Transverse colon (tissue), 4 donors: Measurements from ENCODE around the gene KBTBD7. TPM values are rescaled to one million over a fixed set of nuclear protein-coding genes. Genes with fewer than 3 reads are reported as not detected.

Experiments used
- DNase-seq: peaks from one replicate; pipeline ENCODE4 v3.0.0-alpha.2; 2019
- H3K27ac ChIP-seq, 4 donors: fragments of 200-600 bp; sonication (generic); 2 replicates each; pipeline ENCODE4 v1.5.1; 2016 to 2018; ENCODE audit warnings: inconsistent platforms in 4 of 4
- H3K27me3 ChIP-seq: fragments of 200-600 bp; sonication (generic); 2 replicates; pipeline ENCODE4 v1.5.1; 2017; ENCODE audit warnings: inconsistent platforms
- H3K36me3 ChIP-seq, 4 donors: fragments of 200-600 bp; sonication (generic); 2 replicates each; pipeline ENCODE4 v1.5.1; 2017 to 2019; ENCODE audit warnings: inconsistent platforms in 4 of 4
- H3K4me1 ChIP-seq, 4 donors: fragments of 200-600 bp; sonication (generic); 2 replicates each; pipeline ENCODE4 v1.5.1; 2017 to 2020; ENCODE audit warnings: inconsistent platforms in 4 of 4
- H3K4me3 ChIP-seq, 4 donors: fragments of 200-600 bp; sonication (generic); 1 replicate in 1 of 4; 2 replicates in 3 of 4; pipeline versions ENCODE4 v1.5.1 to v1.6.1; 2017 to 2019; ENCODE audit warnings: inconsistent platforms in 4 of 4
- H3K9me3 ChIP-seq, 2 donors: fragments of 200-600 bp; sonication (generic); 2 replicates each; pipeline ENCODE4 v1.5.1; 2017 to 2019; ENCODE audit warnings: inconsistent platforms in 2 of 2
- CTCF ChIP-seq, 5 experiments: fragments of 200-600 bp in 3 of 5; fragments of 450-650 bp in 2 of 5; sonication (generic) in 3 of 5; IDR thresholded peaks; 1 replicate in 2 of 5; 2 replicates in 3 of 5; pipeline ENCODE4 v1.5.1; 2016 to 2017; ENCODE audit warnings: antibody characterized with exemption in 5 of 5, inconsistent platforms in 3 of 5, mild to moderate bottlenecking in 2 of 5, moderate library complexity in 1 of 5
- EP300 ChIP-seq: sonication (generic); formaldehyde crosslinking; IDR thresholded peaks from one replicate; pipeline ENCODE4 v1.6.1; 2017; ENCODE audit warnings: antibody characterized with exemption, low read depth
- POLR2A ChIP-seq: fragments of 450-650 bp; IDR thresholded peaks from one replicate; pipeline ENCODE4 v1.6.1; 2016; ENCODE audit warnings: antibody characterized with exemption, mild to moderate bottlenecking, moderate library complexity
- POLR2AphosphoS5 ChIP-seq, 3 donors: sonication (generic); formaldehyde crosslinking; IDR thresholded peaks; one replicate each; pipeline ENCODE4 v1.6.1; 2016; ENCODE audit warnings: antibody characterized with exemption in 3 of 3
- WGBS, 2 donors: methylation state at CpG; one replicate each; pipeline ENCODE4 v1.1.5; 2018; ENCODE audit warnings: low coverage in 1 of 2; 5-methylcytosine and 5-hydroxymethylcytosine counted together
- in situ Hi-C, 4 donors: fragments of 200-750 bp; cut with MboI; loops; one replicate each; pipeline versions ENCODE4 v1.15.0 to v1.15.1; 2017; ENCODE audit warnings: low sequenced_read_pairs in 3 of 4, low pct_ligation_motif_present in 1 of 4, low pct_unique_long_range_greater_than_20kb in 1 of 4
- intact Hi-C: fragments of 100-400 bp; cut with DNase I; formaldehyde crosslinking; loops from one replicate; pipeline ENCODE4 v1.15.1; 2023; ENCODE audit warnings: low total_unique reads
- total RNA-seq, 4 donors: library from RNA; depleted of rRNA; stranded (reverse); fragments of >200 nt; gene quantifications; one replicate each; pipeline ENCODE4 v1.1.0, GENCODE V29; 2016

Gene KBTBD7
- total RNA-seq, 4 donors from 2014 or later, result 0.75 to 7.6 (median 4.2) TPM

DNA sequence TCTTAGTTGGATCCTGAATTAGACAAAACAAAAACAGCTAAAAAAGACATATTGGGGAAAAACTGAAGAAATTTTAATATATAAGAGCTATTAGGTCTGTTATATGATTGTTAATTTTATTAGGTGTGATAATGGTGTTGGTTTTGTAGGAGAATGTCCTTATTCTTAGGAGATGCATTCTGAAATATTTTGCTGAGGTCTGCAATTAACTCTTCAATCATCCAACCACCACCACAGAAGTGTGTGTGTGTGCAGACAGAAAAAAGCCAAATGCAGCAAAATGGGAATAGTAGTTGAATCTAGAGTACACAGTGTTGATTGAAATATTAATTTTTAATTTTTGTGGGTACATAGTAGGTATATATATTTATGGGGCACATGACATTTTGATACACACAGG, 12.1 kb upstream of the KBTBD7 start:
- DNase-seq, result no peak
- in situ Hi-C loops (no loop called here), intact Hi-C loops (no loop called here)
- Histone ChIP-seq H3K4me3 (no peak overlapping the region), H3K9me3 (peaks cover 0 to 7% of the 10 kb centered on the region in 2 donors), H3K4me1 (no peaks in the 10 kb centered on the region), H3K27me3 (no peaks in the 10 kb centered on the region), H3K27ac (no peak overlapping the region), H3K36me3 (no peaks in the 10 kb centered on the region)
- TF ChIP-seq EP300 (no peak), POLR2A (no peak), POLR2AphosphoS5 (IDR thresholded peaks at IDR 0.05) (no peak), CTCF (IDR thresholded peaks at IDR 0.05) (no peak)

DNA sequence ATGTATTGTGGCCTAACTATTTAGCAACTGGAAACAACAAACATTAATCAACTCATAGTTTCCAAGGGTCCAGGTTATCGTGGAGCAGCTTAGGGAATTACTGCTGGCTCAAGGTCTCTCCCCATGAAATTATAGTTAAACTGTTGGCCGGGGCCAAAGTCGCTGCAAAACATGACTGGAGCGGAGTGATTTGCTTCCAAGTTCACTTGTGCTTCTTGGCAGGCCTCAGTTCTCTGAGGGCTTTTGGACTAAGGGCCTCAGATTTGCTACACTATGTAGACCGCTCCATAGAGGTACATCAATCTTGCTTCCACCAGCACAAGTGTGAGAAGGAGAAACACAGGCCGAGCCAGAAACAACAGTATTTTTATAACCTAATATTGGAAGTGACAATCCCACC, 9.4 kb upstream of the KBTBD7 start:
- Histone ChIP-seq H3K27me3 (no peaks in the 10 kb centered on the region), H3K9me3 (no peaks in the 10 kb centered on the region), H3K27ac (no peak overlapping the region), H3K36me3 (no peaks in the 10 kb centered on the region), H3K4me1 (no peaks in the 10 kb centered on the region), H3K4me3 (no peak overlapping the region)
- WGBS, 2 donors, result 96 to 100% methylated on average over 1 to 6 of the region's 6 CpGs
- intact Hi-C loops (no loop called here), in situ Hi-C loops (no loop called here)
- DNase-seq, result no peak
- no peak for TF ChIP-seq EP300
- TF ChIP-seq POLR2AphosphoS5 (IDR thresholded peaks at IDR 0.05), result no peak
- TF ChIP-seq POLR2A, result no peak
- TF ChIP-seq CTCF (IDR thresholded peaks at IDR 0.05), result no peak

- Histone ChIP-seq H3K4me1 (no peaks in the 10 kb centered on the region), H3K36me3 (no peaks in the 10 kb centered on the region), H3K4me3 (no peak overlapping the region), H3K27ac (no peak overlapping the region), H3K9me3 (no peaks in the 10 kb centered on the region), H3K27me3 (no peaks in the 10 kb centered on the region)
- in situ Hi-C loops, result no loop called here
- no peak for TF ChIP-seq POLR2AphosphoS5 (IDR thresholded peaks at IDR 0.05)
- TF ChIP-seq POLR2A, result no peak
- TF ChIP-seq CTCF (IDR thresholded peaks at IDR 0.05), result no peak
- no peak for TF ChIP-seq EP300
- intact Hi-C loops, result no loop called here
- no peak for DNase-seq
- WGBS, 2 donors, result 89 to 90% methylated on average over 4 of the region's 4 CpGs
Observed at GRCh38 chr13:41200126-41200525, 5.8 kb upstream of the KBTBD7 start.

DNA sequence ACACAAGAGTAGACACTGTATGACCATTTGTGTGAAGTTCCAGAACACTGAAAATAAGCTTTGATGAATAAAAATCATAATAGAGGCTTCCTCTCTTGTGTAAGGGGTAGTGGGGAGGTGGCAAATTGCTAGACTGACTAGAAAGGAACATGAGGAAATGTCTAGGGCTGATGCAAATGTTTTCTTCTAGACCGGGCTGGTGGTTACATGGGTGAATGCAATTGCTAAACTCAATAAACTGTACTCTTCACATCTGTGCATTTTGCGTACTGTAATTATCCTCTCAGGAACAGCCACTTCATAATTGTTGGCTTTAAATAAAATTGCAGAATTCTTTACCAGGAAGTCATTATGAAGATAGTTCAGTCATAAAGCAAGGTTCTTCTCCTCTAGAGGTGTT, 5.2 kb upstream of the KBTBD7 start:
- Histone ChIP-seq H3K27me3 (no peaks in the 10 kb centered on the region), H3K36me3 (no peaks in the 10 kb centered on the region), H3K4me3 (no peak overlapping the region), H3K27ac (no peak overlapping the region), H3K9me3 (no peaks in the 10 kb centered on the region), H3K4me1 (no peaks in the 10 kb centered on the region)
- intact Hi-C loops, result no loop called here
- TF ChIP-seq POLR2A (no peak), CTCF (IDR thresholded peaks at IDR 0.05) (no peak), EP300 (no peak), POLR2AphosphoS5 (IDR thresholded peaks at IDR 0.05) (no peak)
- 73 to 77% methylated on average over 2 of the region's 2 CpGs for WGBS, 2 donors
- in situ Hi-C loops, result loop anchor here in 2 of 4 donors (10.0 kb wide), 1 partner anchor 65 kb away; the partner anchor contains the start of gene KBTBD6 (in 2 of the 2)
- DNase-seq, result no peak
